Coronary artery (tissue), 2 donors: ENCODE results near the gene BTLA.
"Not testable (repeated sequence)": the region's sequence is repeated elsewhere in the genome, so short reads cannot be mapped to it uniquely, and the experiment has no call there.

Source experiments
- DNase-seq: peaks from one replicate; pipeline ENCODE4 v3.0.0-alpha.2; 2017; ENCODE audit warnings: low spot score
- H3K27ac ChIP-seq, 2 donors: fragments of 200-600 bp; sonication (generic); one replicate each; pipeline ENCODE4 v1.5.1; 2016 to 2019
- H3K4me3 ChIP-seq: fragments of 200-600 bp; sonication (generic); 2 replicates; pipeline ENCODE4 v1.5.1; 2016; ENCODE audit warnings: mild to moderate bottlenecking, moderate library complexity
- CTCF ChIP-seq: fragments of 200-600 bp; sonication (generic); IDR thresholded peaks from one replicate; pipeline ENCODE4 v1.5.1; 2019; ENCODE audit warnings: antibody characterized with exemption

Gene BTLA

GRCh38 chr3:112437146-112438022 lies 61.9 kb downstream of the BTLA start:
- no peak for TF ChIP-seq CTCF
- no peak overlapping the region for H3K27ac ChIP-seq
- no peak for DNase-seq
- H3K4me3 ChIP-seq: no peak overlapping the region

- H3K4me3 ChIP-seq: no peak overlapping the region
- no peak overlapping the region for H3K27ac ChIP-seq
- TF ChIP-seq CTCF: no peak
- DNase-seq: no peak
Measured at GRCh38 chr3:112429960-112430359, 69.3 kb downstream of the BTLA start.

- Histone ChIP-seq H3K4me3 (no peak overlapping the region), H3K27ac (no peak overlapping the region)
- DNase-seq: no peak
- TF ChIP-seq CTCF: no peak
Measured at GRCh38 chr3:112427123-112427522, 72.1 kb downstream of the BTLA start.

- DNase-seq: no peak
- no peak overlapping the region for H3K27ac ChIP-seq
- TF ChIP-seq CTCF: no peak
- H3K4me3 ChIP-seq: no peak overlapping the region
Measured at GRCh38 chr3:112425858-112426750, 73.2 kb downstream of the BTLA start.

- no peak overlapping the region for H3K4me3 ChIP-seq
- no peak for TF ChIP-seq CTCF
- H3K27ac ChIP-seq: no peak overlapping the region
- no peak for DNase-seq
Measured at GRCh38 chr3:112425382-112425781, 73.9 kb downstream of the BTLA start.

GRCh38 chr3:112424394-112424793 lies 74.9 kb downstream of the BTLA start:
- no peak for TF ChIP-seq CTCF
- no peak overlapping the region for H3K27ac ChIP-seq
- no peak for DNase-seq

GRCh38 chr3:112422921-112423320 lies 76.4 kb downstream of the BTLA start:
- H3K4me3 ChIP-seq: not testable (repeated sequence)

More at GRCh38 chr3:112424394-112424793, 74.9 kb downstream of the BTLA start:
- H3K4me3 ChIP-seq: no peak overlapping the region

GRCh38 chr3:112418526-112418925 lies 80.7 kb downstream of the BTLA start:
- H3K4me3 ChIP-seq, DNase-seq, H3K27ac ChIP-seq: not testable (repeated sequence)

More at GRCh38 chr3:112422921-112423320, 76.4 kb downstream of the BTLA start:
- not testable (repeated sequence) for DNase-seq, H3K27ac ChIP-seq
